Measurements from ENCODE around the gene INTS1.
"Not testable (repeated sequence)": the region's sequence is repeated elsewhere in the genome, so short reads cannot be mapped to it uniquely, and the experiment has no call there.

INTS1 gene

DNA sequence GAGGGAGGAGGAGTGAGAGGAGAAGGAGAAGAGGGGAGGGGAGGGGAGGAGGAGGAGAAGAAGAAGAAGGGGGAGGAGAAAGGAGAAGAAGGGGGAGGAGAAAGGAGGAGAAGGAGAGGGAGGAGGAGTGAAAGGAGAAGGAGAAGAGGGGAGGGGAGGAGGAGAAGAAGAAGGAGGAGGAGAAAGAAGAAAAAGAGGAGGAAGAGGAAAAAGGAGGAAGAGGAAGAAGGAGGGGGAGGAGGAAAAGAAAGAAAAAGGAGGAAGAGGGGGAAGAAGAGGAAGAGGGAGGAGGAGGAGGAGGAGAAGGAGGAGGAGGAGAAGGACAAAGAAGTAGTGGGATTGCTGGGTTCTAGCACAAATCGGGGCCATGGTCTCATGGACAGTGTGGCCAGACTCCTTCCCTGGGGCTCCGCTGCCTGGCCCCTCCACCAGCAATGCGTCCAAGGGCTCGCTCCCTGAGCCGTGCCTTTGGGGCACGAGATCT lies 22.1 kb upstream of the INTS1 start:
- no peak for DNase-seq (ENCODE audit: low read depth)
- TF ChIP-seq, protein P1, sequence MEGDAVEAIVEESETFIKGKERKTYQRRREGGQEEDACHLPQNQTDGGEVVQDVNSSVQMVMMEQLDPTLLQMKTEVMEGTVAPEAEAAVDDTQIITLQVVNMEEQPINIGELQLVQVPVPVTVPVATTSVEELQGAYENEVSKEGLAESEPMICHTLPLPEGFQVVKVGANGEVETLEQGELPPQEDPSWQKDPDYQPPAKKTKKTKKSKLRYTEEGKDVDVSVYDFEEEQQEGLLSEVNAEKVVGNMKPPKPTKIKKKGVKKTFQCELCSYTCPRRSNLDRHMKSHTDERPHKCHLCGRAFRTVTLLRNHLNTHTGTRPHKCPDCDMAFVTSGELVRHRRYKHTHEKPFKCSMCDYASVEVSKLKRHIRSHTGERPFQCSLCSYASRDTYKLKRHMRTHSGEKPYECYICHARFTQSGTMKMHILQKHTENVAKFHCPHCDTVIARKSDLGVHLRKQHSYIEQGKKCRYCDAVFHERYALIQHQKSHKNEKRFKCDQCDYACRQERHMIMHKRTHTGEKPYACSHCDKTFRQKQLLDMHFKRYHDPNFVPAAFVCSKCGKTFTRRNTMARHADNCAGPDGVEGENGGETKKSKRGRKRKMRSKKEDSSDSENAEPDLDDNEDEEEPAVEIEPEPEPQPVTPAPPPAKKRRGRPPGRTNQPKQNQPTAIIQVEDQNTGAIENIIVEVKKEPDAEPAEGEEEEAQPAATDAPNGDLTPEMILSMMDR (conservative IDR thresholded peaks at IDR 0.05; ENCODE audit: low read depth, low read length): no peak
- H3K4me3 ChIP-seq (ENCODE audit: low read length): no peak overlapping the region

DNA sequence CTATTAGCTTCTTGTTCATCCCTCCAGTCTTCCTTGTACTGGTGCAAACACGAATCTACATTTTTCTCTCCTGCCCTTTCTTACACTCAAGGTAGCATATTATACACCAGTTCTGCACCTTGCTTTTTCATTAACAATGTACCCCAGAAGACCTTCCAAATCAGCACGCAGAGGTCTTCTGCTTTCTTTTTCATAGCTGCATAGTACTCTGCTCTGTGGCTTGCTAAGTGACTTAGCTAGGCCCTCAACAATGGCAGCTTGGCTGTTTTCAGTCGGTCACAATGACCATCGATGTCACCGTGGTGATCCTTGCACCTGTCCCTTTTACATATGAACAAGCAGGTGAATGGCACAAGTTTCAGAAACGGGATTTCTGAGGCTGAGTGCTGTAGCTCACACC lies 21.2 kb upstream of the INTS1 start:
- DNase-seq (ENCODE audit: low read depth): no peak
- TF ChIP-seq, protein P1 (conservative IDR thresholded peaks at IDR 0.05; ENCODE audit: low read depth, low read length): no peak
- H3K4me3 ChIP-seq (ENCODE audit: low read length): no peak overlapping the region

DNA sequence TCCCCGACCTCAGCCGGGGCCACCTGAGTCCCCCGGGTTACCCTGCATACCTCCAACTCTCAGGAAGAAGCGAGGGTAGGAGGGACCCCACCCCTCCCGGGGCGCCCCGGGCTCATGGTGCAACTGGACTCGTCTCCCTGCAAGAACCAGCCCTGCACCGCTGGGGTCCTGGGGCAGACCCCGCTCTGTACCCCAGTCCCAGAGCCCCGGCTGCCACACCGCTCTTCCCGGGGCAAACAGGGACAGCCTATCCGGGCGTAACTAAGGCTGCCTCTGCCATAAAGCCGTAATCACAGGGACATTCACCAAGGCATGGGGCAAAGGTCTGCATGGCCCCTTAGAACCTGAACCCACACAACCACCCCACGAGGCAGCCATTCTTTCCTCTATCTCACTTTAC lies 19.7 kb upstream of the INTS1 start:
- TF ChIP-seq, protein P1 (conservative IDR thresholded peaks at IDR 0.05; ENCODE audit: low read depth, low read length): no peak
- no peak for DNase-seq (ENCODE audit: low read depth)

DNA sequence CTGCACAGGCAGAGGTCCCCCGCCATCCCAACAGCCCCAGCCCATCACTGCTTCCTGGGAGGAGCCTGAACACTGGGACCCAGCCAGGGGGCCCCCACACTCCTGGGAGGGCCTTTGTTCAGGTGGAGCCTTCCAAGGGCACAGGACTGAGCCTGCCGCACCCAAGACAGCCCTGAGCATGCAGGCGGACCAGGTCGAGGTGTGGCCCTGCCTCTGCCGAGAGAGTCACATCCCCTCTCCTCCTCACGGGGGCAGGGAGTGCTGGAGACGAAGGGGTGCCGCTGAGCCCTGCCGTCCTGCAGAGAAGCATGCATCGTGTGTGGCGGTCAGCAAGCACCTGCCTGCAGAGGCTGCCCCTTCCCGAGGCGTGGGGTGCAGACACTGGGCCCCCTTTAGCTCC lies 19.0 kb upstream of the INTS1 start:
- no peak overlapping the region for H3K4me3 ChIP-seq (ENCODE audit: low read length)
- TF ChIP-seq, protein P1 (conservative IDR thresholded peaks at IDR 0.05; ENCODE audit: low read depth, low read length): no peak
- DNase-seq (ENCODE audit: low read depth): no peak

More for the DNA sequence above, 19.7 kb upstream of the INTS1 start:
- H3K4me3 ChIP-seq (ENCODE audit: low read length): no peak overlapping the region

DNA sequence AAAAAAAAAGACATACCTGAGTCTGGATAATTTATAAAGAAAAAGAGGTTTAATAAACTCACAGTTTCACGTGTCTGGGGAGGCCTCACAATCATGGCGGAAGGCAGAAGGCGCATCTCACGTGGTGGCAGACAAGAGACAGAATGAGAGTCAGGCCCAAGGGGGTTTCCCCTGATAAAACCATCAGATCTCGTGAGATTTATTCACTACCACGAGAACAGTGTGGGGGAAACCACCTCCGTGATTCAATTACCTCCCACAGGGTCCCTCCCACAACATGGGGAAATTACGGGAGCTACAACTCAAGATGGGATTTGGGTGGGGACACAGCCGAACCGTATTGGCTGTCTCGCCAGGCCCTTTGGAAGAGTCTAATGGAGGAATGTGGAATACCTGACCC lies 17.3 kb upstream of the INTS1 start:
- TF ChIP-seq, protein P1 (conservative IDR thresholded peaks at IDR 0.05; ENCODE audit: low read depth, low read length): no peak
- no peak for DNase-seq (ENCODE audit: low read depth)
- H3K4me3 ChIP-seq (ENCODE audit: low read length): no peak overlapping the region

DNA sequence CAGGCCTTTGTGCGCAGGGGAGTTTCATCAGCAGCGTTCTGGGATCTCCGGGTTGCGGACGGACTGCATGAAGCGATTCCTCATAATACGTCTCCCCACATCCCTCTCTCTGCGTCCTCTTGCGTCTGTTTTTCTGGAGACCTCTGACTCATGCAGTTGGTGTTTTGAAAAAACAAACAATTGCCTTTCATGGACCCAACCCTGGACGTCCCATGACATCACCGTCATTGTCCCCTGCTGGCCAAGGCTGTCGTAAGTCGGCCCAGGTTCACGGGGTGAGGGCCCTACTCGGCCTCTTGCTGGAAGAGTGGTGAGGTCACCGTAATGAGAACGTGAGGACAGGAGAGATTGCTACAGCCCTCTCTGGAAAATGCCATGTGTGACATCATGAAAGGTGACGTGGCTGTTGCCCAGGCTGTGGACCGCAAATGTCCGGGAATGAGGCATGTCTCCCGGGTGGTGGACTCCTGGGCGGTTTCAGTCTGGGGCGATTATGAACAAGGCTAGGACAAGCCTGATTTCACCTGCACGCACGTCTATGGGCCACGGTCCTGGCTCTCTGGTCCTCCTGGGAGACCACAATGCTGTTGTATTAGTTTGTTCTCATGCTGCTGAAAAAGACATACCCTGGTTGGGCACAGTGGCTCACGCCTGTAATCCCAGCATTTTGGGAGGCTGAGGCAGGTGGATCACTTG lies 16.5 kb upstream of the INTS1 start:
- no peak overlapping the region for H3K4me3 ChIP-seq (ENCODE audit: low read length)
- no peak for DNase-seq (ENCODE audit: low read depth)
- TF ChIP-seq, protein P1 (conservative IDR thresholded peaks at IDR 0.05; ENCODE audit: low read depth, low read length): no peak

DNA sequence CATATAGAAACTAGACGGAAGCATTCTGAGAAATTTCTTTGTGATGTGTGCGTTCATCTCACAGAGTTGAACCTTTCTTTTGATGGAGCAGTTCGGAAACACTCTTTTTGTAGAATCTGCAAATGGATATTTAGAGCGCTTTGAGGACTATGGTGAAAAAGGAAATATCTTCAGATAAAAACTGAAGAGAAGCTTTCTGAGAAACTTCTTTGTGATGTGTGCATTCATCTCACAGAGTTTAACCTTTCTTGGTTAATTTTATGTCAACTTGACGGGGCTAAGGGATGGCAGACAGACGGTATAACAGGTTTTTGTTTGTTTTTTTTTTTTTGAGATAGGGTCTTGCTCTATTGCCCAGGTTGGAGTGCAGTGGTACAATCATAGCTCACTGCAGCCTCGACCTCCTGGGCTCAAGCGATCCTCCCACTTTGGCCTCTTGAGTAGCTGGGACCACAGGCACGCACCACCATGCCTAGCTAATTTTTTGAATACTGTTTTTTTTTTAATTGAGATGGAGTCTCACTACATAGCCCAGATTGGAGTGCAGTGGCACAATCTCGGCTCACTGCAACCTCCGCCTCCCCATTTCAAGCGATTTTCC lies 15.2 kb upstream of the INTS1 start:
- not testable (repeated sequence) for H3K4me3 ChIP-seq (ENCODE audit: low read length); DNase-seq (ENCODE audit: low read depth)

All from retinal pigment epithelial cell (primary cell).